DOHH2 (cell line): Measurements from ENCODE around the gene PPP1R3A.

Experiments used
- H3F3A ChIP-seq: fragments of 200-600 bp; sonication (generic), shearing (Covaris generic); 2 replicates; pipeline ENCODE4 v1.6.0; 2016; ENCODE audit warnings: antibody characterized with exemption, mild to moderate bottlenecking; ENCODE audit not compliant: control insufficient read depth, insufficient read depth
- H3K27ac ChIP-seq: fragments of 200-600 bp; sonication (generic); 2 replicates; pipeline ENCODE4 v1.5.1; 2014; ENCODE audit warnings: low read depth, mild to moderate bottlenecking, low read length, moderate library complexity
- H3K27me3 ChIP-seq: fragments of 200-600 bp; sonication (generic); 2 replicates; pipeline ENCODE4 v1.6.1; 2014; ENCODE audit warnings: mild to moderate bottlenecking, low read length, mixed read lengths; ENCODE audit not compliant: control insufficient read depth
- H3K36me3 ChIP-seq: fragments of 200-600 bp; sonication (generic); 2 replicates; pipeline ENCODE4 v1.6.1; 2014; ENCODE audit warnings: mild to moderate bottlenecking, low read length, moderate library complexity, mixed read lengths; ENCODE audit not compliant: control insufficient read depth
- H3K4me1 ChIP-seq: fragments of 200-600 bp; sonication (generic); 2 replicates; pipeline ENCODE4 v1.6.1; 2014; ENCODE audit warnings: mild to moderate bottlenecking, low read length, mixed read lengths; ENCODE audit not compliant: control insufficient read depth
- H3K4me2 ChIP-seq: fragments of 200-600 bp; sonication (generic); 2 replicates; pipeline ENCODE4 v1.6.0; 2014; ENCODE audit warnings: mild to moderate bottlenecking, low read length, moderate library complexity
- H3K4me3 ChIP-seq: fragments of 200-600 bp; sonication (generic); 2 replicates; pipeline ENCODE4 v1.5.1; 2014; ENCODE audit warnings: mild to moderate bottlenecking, low read length, mixed read lengths
- H3K79me2 ChIP-seq: fragments of 200-600 bp; sonication (generic); 2 replicates; pipeline ENCODE4 v1.6.1; 2014; ENCODE audit warnings: mild to moderate bottlenecking, low read length, mixed read lengths; ENCODE audit not compliant: control insufficient read depth
- H3K9me2 ChIP-seq: fragments of 200-600 bp; sonication (generic); replicated peaks from 2 replicates; pipeline ENCODE4 v1.6.1; 2014; ENCODE audit warnings: mild to moderate bottlenecking, low read length, mixed read lengths; ENCODE audit not compliant: control insufficient read depth
- H3K9me3 ChIP-seq: fragments of 200-600 bp; sonication (generic); 2 replicates; pipeline ENCODE4 v1.6.1; 2014; ENCODE audit warnings: antibody characterized with exemption, low read length, mixed read lengths; ENCODE audit not compliant: control insufficient read depth, insufficient read depth
- H4K20me1 ChIP-seq: fragments of 200-600 bp; sonication (generic); 2 replicates; pipeline ENCODE4 v1.6.0; 2014; ENCODE audit warnings: low read depth, mild to moderate bottlenecking, antibody characterized with exemption, low read length, moderate library complexity; ENCODE audit not compliant: control insufficient read depth, insufficient read depth
- EZH2phosphoT487 ChIP-seq: fragments of 200-600 bp; sonication (generic); IDR thresholded peaks from 2 replicates; pipeline ENCODE4 v1.6.1; 2017; ENCODE audit warnings: borderline replicate concordance, mild to moderate bottlenecking, antibody characterized with exemption, low read length, moderate library complexity, mixed read lengths
- TF ChIP-seq, protein P1 (sequence below): fragments of 200-600 bp; sonication (generic); IDR thresholded peaks from one replicate; pipeline ENCODE4 v1.5.1; 2014; ENCODE audit warnings: antibody characterized with exemption, mild to moderate bottlenecking, low read depth, low read length; ENCODE audit not compliant: poor library complexity, severe bottlenecking

Gene PPP1R3A

DNA sequence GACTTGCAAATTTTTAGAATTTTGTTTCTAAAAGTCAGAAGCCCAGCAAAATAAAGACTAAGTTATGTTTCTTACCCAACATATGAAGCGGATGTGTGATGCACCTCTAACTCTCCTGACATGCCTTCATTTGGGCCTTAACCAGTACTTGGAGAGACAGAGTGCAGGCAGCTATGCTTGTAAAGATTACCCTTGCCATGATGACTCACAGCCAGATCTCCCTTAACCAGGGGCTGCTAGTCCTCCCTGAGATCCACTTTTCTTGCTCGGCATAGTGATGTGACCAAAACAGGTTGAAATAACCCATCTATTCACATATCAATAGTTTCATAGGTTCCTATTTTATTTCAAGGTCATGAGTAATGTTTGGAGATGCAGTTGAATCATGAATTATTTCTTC lies 43.6 kb downstream of the PPP1R3A start:
- no peak overlapping the region for H3K27ac ChIP-seq
- no peaks in the 10 kb centered on the region for H3K9me3 ChIP-seq
- no peaks in the 10 kb centered on the region for H4K20me1 ChIP-seq
- no peaks in the 10 kb centered on the region for H3K9me2 ChIP-seq
- no peaks in the 10 kb centered on the region for H3K27me3 ChIP-seq
- no peaks in the 10 kb centered on the region for H3K36me3 ChIP-seq
- H3K4me1 ChIP-seq = no peaks in the 10 kb centered on the region
- TF ChIP-seq, protein P1, sequence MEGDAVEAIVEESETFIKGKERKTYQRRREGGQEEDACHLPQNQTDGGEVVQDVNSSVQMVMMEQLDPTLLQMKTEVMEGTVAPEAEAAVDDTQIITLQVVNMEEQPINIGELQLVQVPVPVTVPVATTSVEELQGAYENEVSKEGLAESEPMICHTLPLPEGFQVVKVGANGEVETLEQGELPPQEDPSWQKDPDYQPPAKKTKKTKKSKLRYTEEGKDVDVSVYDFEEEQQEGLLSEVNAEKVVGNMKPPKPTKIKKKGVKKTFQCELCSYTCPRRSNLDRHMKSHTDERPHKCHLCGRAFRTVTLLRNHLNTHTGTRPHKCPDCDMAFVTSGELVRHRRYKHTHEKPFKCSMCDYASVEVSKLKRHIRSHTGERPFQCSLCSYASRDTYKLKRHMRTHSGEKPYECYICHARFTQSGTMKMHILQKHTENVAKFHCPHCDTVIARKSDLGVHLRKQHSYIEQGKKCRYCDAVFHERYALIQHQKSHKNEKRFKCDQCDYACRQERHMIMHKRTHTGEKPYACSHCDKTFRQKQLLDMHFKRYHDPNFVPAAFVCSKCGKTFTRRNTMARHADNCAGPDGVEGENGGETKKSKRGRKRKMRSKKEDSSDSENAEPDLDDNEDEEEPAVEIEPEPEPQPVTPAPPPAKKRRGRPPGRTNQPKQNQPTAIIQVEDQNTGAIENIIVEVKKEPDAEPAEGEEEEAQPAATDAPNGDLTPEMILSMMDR = no peak
- no peak for TF ChIP-seq EZH2phosphoT487
- H3K4me3 ChIP-seq = no peak overlapping the region
- no peaks in the 10 kb centered on the region for H3F3A ChIP-seq
- no peaks in the 10 kb centered on the region for H3K79me2 ChIP-seq
- H3K4me2 ChIP-seq = no peak overlapping the region

DNA sequence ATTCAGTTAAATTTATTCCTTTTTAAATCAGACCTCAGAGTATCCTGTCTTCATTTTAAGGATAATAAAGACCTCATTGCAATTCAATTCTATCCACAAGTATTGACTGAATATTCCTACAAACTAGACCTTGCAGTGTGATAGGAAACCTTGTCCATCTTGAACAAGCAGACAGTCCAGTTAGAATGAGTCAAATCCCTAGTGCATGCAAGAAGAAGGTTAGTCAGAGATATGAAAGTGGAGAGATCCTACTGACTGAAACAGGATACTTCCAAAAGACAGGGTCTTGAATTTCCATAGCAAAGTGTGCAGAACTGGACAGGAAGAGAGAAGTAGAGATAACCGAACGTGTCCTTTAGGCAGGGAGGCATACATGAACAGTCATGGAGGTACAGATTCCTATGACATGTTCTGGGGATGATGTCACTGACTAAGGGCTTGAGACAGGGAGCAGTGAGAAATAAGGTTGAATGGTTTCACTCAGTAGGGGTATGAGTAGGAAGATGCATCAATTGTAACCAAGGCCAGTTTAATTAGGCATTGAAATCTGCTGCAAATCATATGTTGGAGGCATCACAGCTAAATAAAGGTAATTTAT lies 45.2 kb downstream of the PPP1R3A start:
- Histone ChIP-seq H3K4me1 (no peaks in the 10 kb centered on the region), H3K4me2 (no peak overlapping the region), H3K9me3 (no peaks in the 10 kb centered on the region), H4K20me1 (no peaks in the 10 kb centered on the region), H3K27me3 (no peaks in the 10 kb centered on the region), H3F3A (no peaks in the 10 kb centered on the region), H3K27ac (no peak overlapping the region), H3K9me2 (no peaks in the 10 kb centered on the region), H3K36me3 (no peaks in the 10 kb centered on the region), H3K4me3 (no peak overlapping the region), H3K79me2 (no peaks in the 10 kb centered on the region)
- no peak for TF ChIP-seq EZH2phosphoT487
- TF ChIP-seq, protein P1 = no peak

DNA sequence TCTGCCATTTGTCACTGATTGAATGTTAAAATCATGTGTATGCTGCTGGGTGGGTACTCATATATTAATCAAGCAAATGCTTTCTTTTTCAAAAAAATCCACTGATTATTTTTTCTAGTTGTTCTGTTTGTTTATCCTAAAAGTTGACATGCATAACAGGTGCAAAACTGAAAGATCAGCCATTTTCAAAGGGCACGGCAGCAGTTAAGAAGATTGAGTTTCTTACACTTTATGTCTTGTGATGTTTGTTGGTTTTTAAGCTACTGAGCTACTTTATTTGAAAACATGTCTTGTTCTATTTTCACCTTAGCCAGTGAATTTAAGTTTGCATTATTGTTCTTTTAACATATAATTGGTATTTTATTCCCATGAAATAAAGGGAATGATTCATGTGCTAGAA lies 45.8 kb downstream of the PPP1R3A start:
- Histone ChIP-seq H3K36me3 (no peaks in the 10 kb centered on the region), H4K20me1 (no peaks in the 10 kb centered on the region), H3K4me3 (no peak overlapping the region), H3K4me1 (no peaks in the 10 kb centered on the region), H3F3A (no peaks in the 10 kb centered on the region), H3K27ac (no peak overlapping the region), H3K9me3 (no peaks in the 10 kb centered on the region), H3K4me2 (no peak overlapping the region), H3K27me3 (no peaks in the 10 kb centered on the region), H3K79me2 (no peaks in the 10 kb centered on the region), H3K9me2 (no peaks in the 10 kb centered on the region)
- TF ChIP-seq EZH2phosphoT487 = no peak
- TF ChIP-seq, protein P1 = no peak

DNA sequence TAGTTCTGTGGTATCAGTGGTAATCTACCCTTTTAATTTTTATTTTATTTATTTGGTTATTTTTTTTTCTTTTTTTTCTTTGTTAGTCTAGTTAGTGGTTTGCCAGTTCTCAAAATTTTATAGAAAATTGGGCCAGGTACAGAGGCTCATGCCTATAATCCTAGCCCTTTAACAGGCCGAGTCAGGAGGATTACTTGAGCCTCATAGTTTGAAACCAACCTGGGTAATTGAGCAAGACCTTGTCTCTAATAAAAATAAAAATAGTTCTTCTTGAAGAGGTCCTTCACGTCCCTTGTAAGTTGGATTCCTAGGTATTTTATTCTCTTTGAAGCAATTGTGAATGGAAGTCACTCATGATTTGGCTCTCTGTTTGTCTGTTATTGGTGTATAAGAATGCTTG lies 51.5 kb downstream of the PPP1R3A start:
- Histone ChIP-seq H3K9me3 (no peaks in the 10 kb centered on the region), H3K4me3 (no peak overlapping the region), H3K36me3 (no peaks in the 10 kb centered on the region), H3K4me2 (no peak overlapping the region), H3K4me1 (no peaks in the 10 kb centered on the region), H4K20me1 (no peaks in the 10 kb centered on the region), H3K79me2 (no peaks in the 10 kb centered on the region), H3K27ac (no peak overlapping the region), H3K27me3 (no peaks in the 10 kb centered on the region), H3K9me2 (no peaks in the 10 kb centered on the region), H3F3A (no peaks in the 10 kb centered on the region)
- no peak for TF ChIP-seq EZH2phosphoT487
- TF ChIP-seq, protein P1 = no peak
